WTC11 (cell line): Measurements from ENCODE around the gene TMUB2.

Experiments used
- CTCF ChIP-seq: fragments of 200-600 bp; IDR thresholded peaks from 2 replicates; pipeline ENCODE4 v1.8.0; 2022; ENCODE audit warnings: antibody characterized with exemption
- RORB ChIP-seq: fragments of 250-450 bp; sonication (Bioruptor Pico); IDR thresholded peaks from 2 replicates; pipeline ENCODE4 v1.9.0; 2021; ENCODE audit warnings: mild to moderate bottlenecking
- TF ChIP-seq, protein P1 (sequence below): sonication (generic); formaldehyde crosslinking; IDR thresholded peaks from 2 replicates; pipeline ENCODE4 v1.8.0; 2022; ENCODE audit warnings: mild to moderate bottlenecking, missing genetic modification reagents

DNA sequence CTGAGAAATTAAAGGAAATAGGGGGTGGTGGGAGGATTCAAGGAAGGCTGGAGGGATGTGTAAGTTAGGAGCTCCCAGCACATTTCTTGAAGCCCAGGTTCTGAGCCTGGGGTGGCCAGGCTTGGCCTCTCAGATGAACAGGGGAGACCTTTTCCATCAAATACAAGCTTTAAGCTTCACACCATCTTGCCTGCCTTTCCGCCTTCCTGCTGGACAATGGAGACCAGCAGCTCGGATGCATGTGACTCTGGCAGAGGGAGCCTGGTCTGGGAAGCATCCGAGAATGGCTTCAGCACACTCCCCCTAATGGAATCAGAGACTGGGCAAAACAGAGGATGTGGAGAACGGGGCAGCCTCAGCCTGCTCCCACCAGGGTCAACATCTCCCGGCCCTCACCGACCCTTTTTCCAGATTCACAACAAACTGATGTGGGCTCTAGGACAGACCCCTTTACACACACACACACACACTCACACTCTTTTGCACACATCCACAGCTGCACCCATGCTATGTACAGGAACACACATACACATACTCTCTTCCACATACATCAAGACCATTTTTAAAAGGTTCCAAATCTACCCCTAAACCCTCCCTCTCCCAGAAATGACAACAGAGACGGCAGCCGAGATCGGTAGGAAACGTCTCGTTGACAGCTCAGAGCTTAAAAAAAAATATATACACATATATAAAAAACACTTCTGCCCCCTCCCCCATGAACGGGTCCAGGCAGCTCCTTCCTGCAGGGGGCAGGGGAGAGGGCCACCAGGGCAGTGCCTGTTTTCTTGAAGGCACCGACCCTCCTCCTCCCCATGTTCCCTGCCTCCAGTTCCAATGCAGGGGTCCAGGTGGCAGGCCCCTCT, 19.4 kb downstream of the TMUB2 start:
- TF ChIP-seq CTCF (no peak), RORB (CRISPR knock-in tag) (no peak)
- TF ChIP-seq, protein P1, sequence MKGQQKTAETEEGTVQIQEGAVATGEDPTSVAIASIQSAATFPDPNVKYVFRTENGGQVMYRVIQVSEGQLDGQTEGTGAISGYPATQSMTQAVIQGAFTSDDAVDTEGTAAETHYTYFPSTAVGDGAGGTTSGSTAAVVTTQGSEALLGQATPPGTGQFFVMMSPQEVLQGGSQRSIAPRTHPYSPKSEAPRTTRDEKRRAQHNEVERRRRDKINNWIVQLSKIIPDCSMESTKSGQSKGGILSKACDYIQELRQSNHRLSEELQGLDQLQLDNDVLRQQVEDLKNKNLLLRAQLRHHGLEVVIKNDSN (CRISPR knock-in tag), result no peak
